Smooth muscle cell (in vitro differentiated cells): ENCODE data around the gene PDE8B. TPM values are rescaled to one million over a fixed set of nuclear protein-coding genes. Genes with fewer than 3 reads are reported as not detected.

ENCODE experiments used
- DNase-seq: peaks from one replicate; lab custom pipeline; 2025; ENCODE audit not compliant: unreplicated experiment; lab: John Stamatoyannopoulos, UW
- H2AFZ ChIP-seq: fragments of 200-600 bp; sonication (generic); 2 replicates; pipeline ENCODE4 v1.6.0; 2016; ENCODE audit warnings: antibody characterized with exemption, low read depth, mild to moderate bottlenecking
- H3F3A ChIP-seq: fragments of 200-600 bp; sonication (generic); 2 replicates; pipeline ENCODE4 v1.6.0; 2017; ENCODE audit warnings: antibody characterized with exemption, low read depth
- H3K27ac ChIP-seq: fragments of 200-600 bp; sonication (generic); 2 replicates; pipeline ENCODE4 v1.5.1; 2016; ENCODE audit warnings: low read depth, mild to moderate bottlenecking
- H3K27me3 ChIP-seq: fragments of 200-600 bp; sonication (generic); 2 replicates; pipeline ENCODE4 v1.6.1; 2016; ENCODE audit warnings: low read depth, mild to moderate bottlenecking
- H3K36me3 ChIP-seq: fragments of 200-600 bp; sonication (generic); 2 replicates; pipeline ENCODE4 v1.5.1; 2016; ENCODE audit warnings: low read depth
- H3K4me1 ChIP-seq: fragments of 200-600 bp; sonication (generic); 2 replicates; pipeline ENCODE4 v1.5.1; 2016; ENCODE audit warnings: low read depth
- H3K4me2 ChIP-seq: fragments of 200-600 bp; sonication (generic); 2 replicates; pipeline ENCODE4 v1.6.0; 2016; ENCODE audit warnings: mild to moderate bottlenecking
- H3K4me3 ChIP-seq: fragments of 200-600 bp; sonication (generic); 2 replicates; pipeline ENCODE4 v1.5.1; 2016; ENCODE audit warnings: mild to moderate bottlenecking
- H3K79me2 ChIP-seq: fragments of 200-600 bp; sonication (generic); 2 replicates; pipeline ENCODE4 v1.6.0; 2016; ENCODE audit warnings: low read depth, mild to moderate bottlenecking
- H3K9ac ChIP-seq: fragments of 200-600 bp; sonication (generic); 2 replicates; pipeline ENCODE4 v1.6.0; 2016; ENCODE audit warnings: low read depth
- H3K9me3 ChIP-seq: fragments of 200-600 bp; sonication (generic); replicated peaks from 2 replicates; pipeline ENCODE4 v1.5.1; 2016; ENCODE audit warnings: low read depth
- H4K20me1 ChIP-seq: fragments of 200-600 bp; sonication (generic); 2 replicates; pipeline ENCODE4 v1.6.0; 2016; ENCODE audit warnings: low read depth
- CTCF ChIP-seq: fragments of 200-600 bp; sonication (generic); IDR thresholded peaks from 2 replicates; pipeline ENCODE4 v1.5.1; 2017; ENCODE audit warnings: borderline replicate concordance, mild to moderate bottlenecking, antibody characterized with exemption; ENCODE audit not compliant: insufficient read depth, poor library complexity, severe bottlenecking
- WGBS: methylation state at CpG from one replicate; pipeline ENCODE4 v1.1.7; 2016; ENCODE audit warnings: low lambda C conversion rate; 5-methylcytosine and 5-hydroxymethylcytosine counted together
- polyA plus RNA-seq: library from polyadenylated mRNA; unstranded; fragments of >200 nt; fragmentation: Nextera tagmentation; extraction: Ambion mirVana; gene quantifications from 2 replicates; pipeline ENCODE4 v1.2.1, GENCODE V29; 2016
- total RNA-seq: library from RNA; depleted of rRNA; stranded (reverse); fragments of >200 nt; gene quantifications from 2 replicates; pipeline ENCODE4 v1.2.3, GENCODE V29; 2014

Gene PDE8B
- total and polyA plus RNA-seq, 2 experiments from 2014 or later = 0.13 to 0.18 TPM

DNA sequence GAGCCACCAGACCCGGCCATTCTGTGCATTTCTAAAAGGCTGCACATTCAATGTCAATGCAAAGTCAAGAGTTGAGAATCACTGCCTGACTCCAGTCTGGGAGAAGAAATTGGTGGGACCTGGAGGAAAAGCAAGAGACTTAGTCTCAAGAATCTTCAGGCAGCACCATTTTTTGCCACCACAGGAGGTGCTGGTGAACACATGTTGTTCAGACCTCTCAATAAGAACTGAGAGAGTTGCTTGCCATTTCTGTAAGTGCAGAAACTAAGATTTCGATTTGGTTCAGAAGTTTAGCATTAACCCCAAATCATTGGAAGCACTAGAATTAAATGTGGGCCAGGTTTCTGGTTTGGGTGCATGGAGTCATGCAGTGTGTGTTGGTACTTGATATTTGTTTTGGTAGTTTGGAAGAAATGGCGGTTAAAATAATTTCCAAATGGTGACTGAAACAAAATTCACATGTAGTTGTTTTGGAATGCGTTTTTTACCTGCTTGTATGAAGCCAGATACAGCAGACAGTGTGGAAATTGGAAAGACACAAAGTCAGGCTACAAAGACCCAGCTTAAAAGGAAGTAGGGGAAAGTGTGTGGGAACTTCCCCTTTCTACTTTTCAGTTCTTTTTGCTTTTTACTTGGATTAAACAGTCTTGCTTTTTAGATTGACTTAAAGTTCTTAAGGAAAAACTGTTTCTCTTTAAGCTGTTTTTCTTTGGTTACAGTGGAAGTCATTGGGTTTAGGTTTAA is 20.4 kb downstream of the PDE8B start:
- no peaks in the 10 kb centered on the region for H3K36me3 ChIP-seq
- DNase-seq = no peak
- H4K20me1 ChIP-seq = no peaks in the 10 kb centered on the region
- no peak overlapping the region for H3K9ac ChIP-seq
- no peaks in the 10 kb centered on the region for H3K79me2 ChIP-seq
- no peaks in the 10 kb centered on the region for H3K27me3 ChIP-seq
- H3K27ac ChIP-seq = no peak overlapping the region
- no peaks in the 10 kb centered on the region for H3F3A ChIP-seq
- TF ChIP-seq CTCF = no peak
- H3K4me3 ChIP-seq = no peak overlapping the region
- H3K4me2 ChIP-seq = no peak overlapping the region
- H3K9me3 ChIP-seq = no peaks in the 10 kb centered on the region
- 93% methylated on average over 4 of the region's 4 CpGs for WGBS
- no peaks in the 10 kb centered on the region for H3K4me1 ChIP-seq
- H2AFZ ChIP-seq = no peak overlapping the region

DNA sequence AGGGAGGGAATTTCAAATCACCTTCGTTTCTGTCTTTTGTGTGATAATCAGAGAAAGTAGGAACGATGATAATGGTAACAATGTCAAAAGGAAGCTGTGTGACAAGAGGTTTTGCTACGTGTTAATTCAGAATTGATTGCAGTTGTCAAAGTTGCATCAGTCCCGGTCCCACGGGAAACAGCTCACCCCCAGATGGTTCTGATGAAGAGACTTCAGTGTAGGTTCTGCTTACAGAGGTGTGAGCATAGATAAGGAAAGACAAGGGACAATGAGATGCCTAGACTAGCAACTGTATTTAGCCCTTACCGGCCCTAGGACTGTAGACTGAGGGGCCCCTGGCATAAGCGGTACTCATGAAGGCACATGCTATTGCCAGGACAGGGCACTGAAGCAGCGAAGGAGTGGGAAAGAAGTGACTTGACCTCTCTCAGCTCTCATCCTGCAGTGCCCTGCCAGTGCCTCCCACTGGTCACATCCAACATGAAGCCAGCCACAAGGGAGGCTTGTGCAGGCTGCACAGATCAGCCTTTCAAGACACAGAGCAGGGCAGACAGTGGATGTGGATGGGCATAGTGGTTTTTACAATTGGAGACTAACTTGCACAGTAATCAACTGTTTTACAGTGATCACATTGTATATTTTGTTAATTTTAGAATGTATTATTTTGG is 21.1 kb downstream of the PDE8B start:
- no peaks in the 10 kb centered on the region for H4K20me1 ChIP-seq
- H3K9me3 ChIP-seq = no peaks in the 10 kb centered on the region
- H3K36me3 ChIP-seq = no peaks in the 10 kb centered on the region
- DNase-seq = no peak
- H3K79me2 ChIP-seq = no peaks in the 10 kb centered on the region
- H2AFZ ChIP-seq = no peak overlapping the region
- H3K4me3 ChIP-seq = no peak overlapping the region
- H3K27ac ChIP-seq = no peak overlapping the region
- H3K4me1 ChIP-seq = no peaks in the 10 kb centered on the region
- no peak overlapping the region for H3K9ac ChIP-seq
- H3F3A ChIP-seq = no peaks in the 10 kb centered on the region
- TF ChIP-seq CTCF = no peak
- no peak overlapping the region for H3K4me2 ChIP-seq
- 79% methylated on average over 8 of the region's 8 CpGs for WGBS
- H3K27me3 ChIP-seq = no peaks in the 10 kb centered on the region

DNA sequence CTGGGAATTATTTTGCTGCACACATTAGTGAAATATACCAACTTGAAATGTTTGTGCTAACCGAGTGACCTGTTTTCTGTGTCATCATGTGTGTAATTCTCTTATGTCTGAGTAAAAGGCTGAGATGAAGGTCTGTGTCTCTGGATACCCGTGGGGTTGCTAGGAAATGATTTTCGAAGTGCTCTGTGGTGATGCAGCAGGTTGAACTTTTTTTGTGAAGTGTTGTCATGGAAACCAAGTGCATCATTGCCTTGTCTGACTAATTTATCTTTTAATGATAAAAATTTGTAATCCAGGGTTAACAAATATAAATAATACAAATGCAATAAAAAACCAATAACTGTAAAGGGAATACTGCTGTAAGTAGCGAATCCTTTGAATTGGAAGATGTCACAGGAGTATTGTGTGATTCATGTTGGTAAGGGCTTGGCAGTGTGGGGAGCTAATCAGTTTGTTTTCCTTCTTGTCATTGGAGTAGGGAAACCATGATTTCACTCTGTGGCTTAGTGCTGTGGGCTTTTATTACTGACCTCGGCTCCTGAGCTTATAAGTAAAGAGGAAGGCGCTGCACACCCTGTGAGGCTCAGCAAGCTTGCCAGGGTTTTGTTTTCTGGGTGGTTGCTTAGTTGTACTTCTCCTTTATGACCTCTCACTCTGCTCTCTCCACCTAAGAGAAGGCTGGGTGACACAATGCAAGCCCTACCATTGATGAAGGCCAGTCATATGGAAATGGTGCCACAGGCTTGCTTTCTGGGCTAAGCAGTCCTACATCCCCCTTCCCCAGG is 22.3 kb downstream of the PDE8B start:
- Histone ChIP-seq H3K4me3 (no peak overlapping the region), H3K36me3 (no peaks in the 10 kb centered on the region), H3K9me3 (no peaks in the 10 kb centered on the region), H2AFZ (no peak overlapping the region), H3K27me3 (no peaks in the 10 kb centered on the region), H3F3A (no peaks in the 10 kb centered on the region), H3K27ac (no peak overlapping the region), H4K20me1 (no peaks in the 10 kb centered on the region), H3K4me2 (no peak overlapping the region), H3K9ac (no peak overlapping the region), H3K79me2 (no peaks in the 10 kb centered on the region), H3K4me1 (no peaks in the 10 kb centered on the region)
- DNase-seq = no peak
- WGBS = 64% methylated on average over 6 of the region's 6 CpGs
- TF ChIP-seq CTCF = no peak
